ENCODE data around the gene SLC35D2. TPM values are rescaled to one million over a fixed set of nuclear protein-coding genes. Genes with fewer than 3 reads are reported as not detected.

SLC35D2 gene
- 19.0 and 19.2 TPM in 2 replicates for total RNA-seq
- long read RNA-seq, partial matches to known transcripts, result 1 of 2 reads
- long read RNA-seq, other reads (novel, unspliced or antisense), result 1 of 2 reads

DNA sequence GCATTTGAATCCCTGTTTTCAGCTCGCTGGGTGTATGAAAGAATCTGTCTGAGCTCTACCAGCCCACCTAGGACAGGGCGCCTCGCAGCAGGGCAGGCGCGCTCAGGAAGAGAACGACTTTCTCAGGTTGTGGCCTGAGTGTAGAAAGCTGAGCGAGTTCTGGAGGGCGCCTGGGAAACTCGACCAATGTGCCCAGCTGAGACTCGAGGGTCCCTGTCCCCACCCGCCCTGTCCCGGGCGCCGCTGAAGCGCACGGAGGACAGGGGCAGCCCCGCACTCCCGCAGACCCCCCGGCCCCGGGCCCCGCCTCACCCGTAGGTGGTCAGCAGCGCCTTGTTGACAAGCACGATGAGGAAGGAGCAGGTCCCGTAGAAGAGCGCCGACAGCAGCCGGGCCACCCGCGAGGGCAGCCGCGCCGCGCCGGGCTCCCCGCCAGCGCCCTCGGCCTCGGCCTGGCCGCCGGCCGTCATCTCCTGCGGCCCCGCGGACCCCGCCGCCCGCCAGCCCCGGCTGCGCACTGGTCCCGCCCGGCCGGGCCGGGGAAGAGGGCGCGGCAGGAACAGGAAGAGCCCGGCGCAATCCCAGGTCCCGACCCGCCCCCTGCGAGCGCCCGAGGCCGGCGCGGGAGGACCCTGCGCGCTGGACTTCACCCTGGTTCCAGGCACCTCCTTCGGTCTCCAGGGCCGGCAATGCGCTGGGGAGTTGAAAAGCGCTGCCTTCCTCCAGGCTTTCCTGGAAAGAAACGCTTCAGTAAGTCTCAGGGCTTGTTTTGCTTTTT is at the start of gene SLC35D2:
SLC35D2 (minus strand) TSS at position 547 of the 778 bp plus-strand sequence; CDS start at position 470, 77 bp downstream.
- peak within 1 kb of the TSS; percentile 84 for H3K4me3 Mint-ChIP-seq
- TF ChIP-seq CTCF (conservative IDR thresholded peaks at IDR 0.05), result no peak
- H3K36me3 Mint-ChIP-seq (ENCODE audit: low read depth), result peaks cover 6% of the 10 kb centered on the region
- peaks cover 27% of the 10 kb centered on the region for H3K4me1 Mint-ChIP-seq
- H3K9me3 Mint-ChIP-seq, result no peaks in the 10 kb centered on the region
- no peaks in the 10 kb centered on the region for H3K27me3 Mint-ChIP-seq (ENCODE audit: low read depth)
- no peak within 1 kb of the TSS for H3K27ac Mint-ChIP-seq (ENCODE audit: unreplicated experiment)
- DNase-seq (ENCODE audit: low read depth, low spot score), result peak; percentile 42

- no peaks in the 10 kb centered on the region for H3K9me3 Mint-ChIP-seq
- H3K4me3 Mint-ChIP-seq, result no peak overlapping the region
- no peaks in the 10 kb centered on the region for H3K36me3 Mint-ChIP-seq (ENCODE audit: low read depth)
- no peak for TF ChIP-seq CTCF (conservative IDR thresholded peaks at IDR 0.05)
- H3K27ac Mint-ChIP-seq (ENCODE audit: unreplicated experiment), result no peak overlapping the region
- no peak for DNase-seq (ENCODE audit: low read depth, low spot score)
- no peaks in the 10 kb centered on the region for H3K4me1 Mint-ChIP-seq
- no peaks in the 10 kb centered on the region for H3K27me3 Mint-ChIP-seq (ENCODE audit: low read depth)
These were observed 46.9 kb upstream of the SLC35D2 start for GRCh38 chr9:96430377-96430776.

DNA sequence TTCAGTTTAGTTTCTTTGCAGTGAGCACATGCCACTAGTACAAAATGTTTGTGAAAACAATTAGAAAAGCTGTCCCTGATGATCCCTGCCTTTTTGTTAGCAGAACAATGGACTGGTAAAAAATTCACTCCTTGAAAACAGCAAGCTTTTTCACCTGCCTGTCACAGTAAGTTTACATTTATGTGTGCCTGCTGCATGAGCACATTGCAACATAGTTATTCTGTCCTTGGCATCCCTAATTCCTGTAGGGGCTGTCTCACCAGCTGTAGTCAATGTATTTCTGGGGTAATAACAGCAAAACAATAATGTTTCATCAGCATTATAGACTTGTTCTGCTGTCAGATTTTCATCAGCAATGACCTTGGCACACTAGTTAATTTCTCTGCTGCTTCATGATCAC is 46.2 kb upstream of the SLC35D2 start:
- Mint-ChIP-seq H3K36me3 (ENCODE audit: low read depth) (no peaks in the 10 kb centered on the region), H3K9me3 (no peaks in the 10 kb centered on the region), H3K27me3 (ENCODE audit: low read depth) (no peaks in the 10 kb centered on the region), H3K4me3 (no peak overlapping the region), H3K27ac (ENCODE audit: unreplicated experiment) (no peak overlapping the region), H3K4me1 (no peaks in the 10 kb centered on the region)
- DNase-seq (ENCODE audit: low read depth, low spot score), result no peak
- TF ChIP-seq CTCF (conservative IDR thresholded peaks at IDR 0.05), result no peak

DNA sequence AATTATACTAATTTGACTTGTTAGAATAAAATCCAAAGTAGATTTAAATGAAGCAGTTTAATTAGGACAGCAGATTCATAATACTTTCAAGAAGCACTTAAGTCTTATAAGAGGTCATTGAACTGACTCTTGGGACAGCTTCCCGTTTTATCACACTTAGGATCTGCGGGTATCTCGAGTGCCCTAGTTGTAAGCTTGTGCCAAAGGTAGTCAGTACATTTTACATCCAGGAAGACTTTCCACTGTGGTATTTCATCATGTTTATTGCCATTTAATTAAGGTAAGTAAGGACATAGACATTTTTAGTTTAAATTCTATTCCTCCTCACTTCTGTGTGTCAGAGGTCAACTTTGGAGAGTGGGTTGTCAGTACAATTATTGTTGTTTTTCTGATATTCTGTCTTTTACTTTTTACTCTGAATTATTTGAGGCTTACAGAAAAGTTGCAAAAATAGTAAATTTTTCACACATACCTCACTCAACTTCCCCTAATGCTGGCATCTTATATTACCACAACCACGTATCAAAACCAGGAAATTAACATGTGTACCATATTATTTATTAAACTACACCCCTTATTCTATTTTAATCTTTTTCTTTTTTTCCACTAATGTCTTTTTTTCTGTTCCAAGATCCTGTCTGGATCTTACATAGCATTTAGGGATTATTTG is 42.1 kb upstream of the SLC35D2 start:
- H3K27ac Mint-ChIP-seq (ENCODE audit: unreplicated experiment), result no peak overlapping the region
- DNase-seq (ENCODE audit: low read depth, low spot score), result no peak
- H3K36me3 Mint-ChIP-seq (ENCODE audit: low read depth), result no peaks in the 10 kb centered on the region
- TF ChIP-seq CTCF (conservative IDR thresholded peaks at IDR 0.05), result no peak
- H3K4me3 Mint-ChIP-seq, result no peak overlapping the region
- no peaks in the 10 kb centered on the region for H3K27me3 Mint-ChIP-seq (ENCODE audit: low read depth)
- peaks cover 8% of the 10 kb centered on the region for H3K4me1 Mint-ChIP-seq
- H3K9me3 Mint-ChIP-seq, result no peaks in the 10 kb centered on the region

DNA sequence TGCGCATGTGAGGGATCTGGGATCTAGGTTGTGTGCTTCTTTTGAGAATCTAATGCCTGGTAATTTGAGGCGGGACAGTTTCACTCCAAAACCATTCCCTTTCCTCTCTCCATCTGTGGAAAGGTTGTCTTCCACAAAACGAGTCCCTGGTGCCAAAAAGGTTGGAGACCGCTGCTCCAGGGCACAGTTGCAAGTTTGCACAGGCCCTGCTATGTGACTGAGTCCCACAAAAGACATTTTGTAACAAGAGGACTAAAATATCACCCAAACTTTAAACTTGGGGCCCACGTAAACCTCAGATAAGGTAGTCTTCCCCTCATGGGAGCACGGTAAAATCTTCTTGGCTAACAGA is 40.5 kb upstream of the SLC35D2 start:
- Mint-ChIP-seq H3K36me3 (ENCODE audit: low read depth) (no peaks in the 10 kb centered on the region), H3K27ac (ENCODE audit: unreplicated experiment) (no peak overlapping the region), H3K9me3 (no peaks in the 10 kb centered on the region), H3K4me1 (peaks cover 24% of the 10 kb centered on the region), H3K27me3 (ENCODE audit: low read depth) (no peaks in the 10 kb centered on the region), H3K4me3 (no peak overlapping the region)
- no peak for TF ChIP-seq CTCF (conservative IDR thresholded peaks at IDR 0.05)
- DNase-seq (ENCODE audit: low read depth, low spot score), result no peak

Measured in neural crest cell (in vitro differentiated cells).